ENCODE results near the gene FFAR2. TPM values are rescaled to one million over a fixed set of nuclear protein-coding genes. Genes with fewer than 3 reads are reported as not detected.

Gene FFAR2
- total RNA-seq, 1 donor from 2014 or later, result not detected

DNA sequence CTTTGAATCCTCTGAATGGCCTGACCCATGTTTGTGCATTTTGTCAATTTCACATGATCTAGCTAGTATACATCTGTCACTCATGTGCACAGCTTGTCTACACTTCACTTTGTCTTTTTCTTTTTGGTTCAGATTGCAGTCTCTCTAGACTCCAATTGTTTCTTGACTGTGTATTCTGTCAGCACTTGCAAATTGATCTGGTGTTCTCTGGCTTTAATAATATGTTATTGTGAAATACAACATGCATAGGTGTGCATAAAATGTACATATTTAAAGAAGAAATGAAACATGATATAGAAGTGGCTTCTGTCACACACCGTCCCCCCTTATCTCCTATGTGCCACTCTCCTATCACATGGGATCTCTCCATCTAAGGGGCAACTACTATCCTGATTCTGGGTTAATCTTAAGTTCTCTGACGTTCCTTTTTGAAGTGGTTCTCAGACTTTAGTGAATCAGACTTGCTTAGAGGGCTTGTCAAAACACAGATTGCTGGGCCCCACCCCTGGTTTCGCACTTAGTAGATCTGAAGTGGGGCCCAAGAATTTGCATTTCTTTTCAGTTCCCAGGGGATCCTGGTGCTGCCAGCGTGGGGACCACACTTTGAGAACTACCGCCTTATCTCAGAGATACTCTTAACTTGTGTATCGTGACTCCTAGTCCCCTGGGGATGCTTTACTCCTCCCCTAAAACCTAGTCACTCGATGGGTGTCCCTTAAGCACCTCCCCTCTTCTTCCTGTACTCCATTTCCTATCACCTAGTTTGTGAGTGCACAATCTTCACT, 36.4 kb downstream of the FFAR2 start:
- intact Hi-C loops (cut with micrococcal nuclease), result no loop called here

DNA sequence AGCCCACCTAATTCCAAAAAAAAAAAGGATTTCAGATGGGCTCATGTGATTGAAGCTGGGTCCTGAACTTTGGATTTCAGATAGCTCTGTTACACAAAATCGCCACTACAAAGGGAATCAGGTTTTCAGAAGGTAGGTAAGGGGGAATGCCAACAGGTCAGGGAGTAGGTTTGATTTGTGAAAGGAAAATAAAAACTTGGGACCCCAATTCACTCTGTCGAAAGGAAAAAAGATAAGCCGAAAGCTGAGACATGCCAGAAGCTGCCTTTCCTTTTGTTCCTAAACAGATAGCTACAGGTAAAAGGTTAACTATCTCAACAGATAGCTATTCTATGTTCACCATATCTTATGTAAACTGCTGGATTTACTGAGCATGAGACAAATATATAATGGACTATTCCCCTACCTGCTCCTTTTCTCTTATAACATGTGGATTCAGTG, 38.2 kb downstream of the FFAR2 start:
- intact Hi-C loops (cut with micrococcal nuclease), result no loop called here

GRCh38 chr19:35487656-35488182, 39.7 kb downstream of the FFAR2 start:
- intact Hi-C loops (cut with micrococcal nuclease), result no loop called here

DNA sequence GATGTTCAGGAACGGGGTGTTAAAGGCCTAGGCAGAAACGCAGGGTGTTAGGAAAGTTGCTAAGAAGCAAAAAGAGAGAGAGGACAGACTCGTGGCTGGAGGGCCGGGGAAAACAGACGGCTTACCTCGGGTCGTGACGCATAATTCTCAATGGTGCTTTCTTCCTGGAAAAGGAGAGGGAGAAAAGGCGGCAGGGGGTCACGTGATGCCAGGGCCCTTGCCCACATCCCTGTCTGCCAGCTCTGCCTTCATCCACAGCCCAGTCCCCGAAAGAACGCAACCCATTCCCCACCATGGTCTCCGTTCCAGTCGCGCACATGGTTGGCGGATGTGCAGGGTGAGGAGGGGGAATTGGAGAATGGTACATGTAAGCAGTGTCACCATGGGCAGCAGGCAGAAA, 40.6 kb downstream of the FFAR2 start:
- intact Hi-C loops (cut with micrococcal nuclease), result no loop called here

DNA sequence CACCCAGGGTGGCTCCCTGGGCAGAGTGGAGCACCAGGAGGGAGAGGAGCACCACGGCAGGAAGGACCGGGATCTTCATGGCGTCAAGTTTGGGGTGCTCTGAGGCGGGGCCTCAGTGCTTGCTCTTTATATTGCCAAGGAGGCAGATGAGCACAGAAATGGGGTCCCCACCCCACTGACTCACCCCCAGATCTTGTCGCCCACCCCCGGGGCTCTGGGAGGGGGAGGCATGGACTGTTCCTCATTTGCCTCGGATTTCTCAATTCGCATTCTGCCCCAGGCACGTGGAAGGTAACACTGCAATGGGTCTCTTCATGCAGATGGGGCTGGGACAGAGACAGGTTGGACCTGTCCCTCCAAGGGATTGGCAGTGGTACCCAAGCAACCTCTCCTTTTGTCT, 42.3 kb downstream of the FFAR2 start, which contains the start of gene KRTDAP:
Gene KRTDAP, minus strand, starts transcription at position 101 of the 400 bp plus-strand sequence. Its CDS starts 22 bp downstream, at position 79.
- intact Hi-C loops (cut with micrococcal nuclease), result no loop called here

DNA sequence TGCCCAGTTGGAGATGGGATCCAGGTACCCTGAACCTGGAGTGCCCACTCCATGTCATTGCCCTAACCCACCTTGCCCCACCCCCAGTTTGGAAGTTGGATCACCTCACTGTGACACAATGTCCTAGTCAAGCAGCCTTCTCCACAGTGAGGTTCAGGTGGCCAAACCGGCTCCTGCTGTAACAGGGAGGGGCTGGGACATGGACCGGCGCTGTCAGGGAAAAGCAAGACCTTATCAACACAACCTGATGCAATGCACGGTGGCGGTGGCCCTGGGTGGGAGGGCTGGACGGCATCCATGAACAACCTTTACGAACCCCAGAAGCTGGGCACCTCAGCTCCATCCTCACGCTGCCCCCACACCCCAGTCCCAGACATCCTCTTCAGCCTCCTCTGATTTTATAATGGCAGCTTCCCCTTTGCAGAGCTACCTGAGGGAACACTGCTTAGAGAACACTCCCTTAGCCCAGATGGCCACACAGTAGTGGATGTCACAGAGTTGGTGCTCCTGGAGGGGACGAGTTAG, 43.8 kb downstream of the FFAR2 start:
- intact Hi-C loops (cut with micrococcal nuclease), result no loop called here

DNA sequence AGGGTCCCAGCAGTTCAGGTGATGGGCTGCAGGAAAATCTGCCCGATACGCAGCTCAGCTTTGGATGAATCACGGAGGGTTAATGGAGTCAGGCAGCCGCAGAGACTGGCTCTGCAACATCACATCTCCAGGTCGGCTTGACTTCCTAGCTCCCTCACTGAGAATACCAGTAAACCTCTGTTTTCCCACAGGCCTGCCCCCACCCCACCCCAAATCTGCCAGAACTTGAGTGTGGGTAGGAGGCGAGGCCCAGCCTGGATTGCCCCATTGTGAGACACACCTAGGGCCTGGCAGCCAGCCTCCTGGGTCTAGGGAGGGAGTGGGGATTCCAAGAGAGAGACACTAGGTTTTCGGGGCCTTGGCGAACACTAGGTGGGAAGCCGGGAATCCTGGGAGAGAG, 45.9 kb downstream of the FFAR2 start:
- intact Hi-C loops (cut with micrococcal nuclease), result no loop called here

- intact Hi-C loops (cut with micrococcal nuclease), result loop anchor here (1.0 kb wide), 3 partner anchors 143 to 428 kb away; no protein-coding TSS in a partner anchor
Measured at GRCh38 chr19:35495107-35496064, 47.3 kb downstream of the FFAR2 start.

- intact Hi-C loops (cut with micrococcal nuclease), result no loop called here
Measured at GRCh38 chr19:35497406-35497805, 49.3 kb downstream of the FFAR2 start.

DNA sequence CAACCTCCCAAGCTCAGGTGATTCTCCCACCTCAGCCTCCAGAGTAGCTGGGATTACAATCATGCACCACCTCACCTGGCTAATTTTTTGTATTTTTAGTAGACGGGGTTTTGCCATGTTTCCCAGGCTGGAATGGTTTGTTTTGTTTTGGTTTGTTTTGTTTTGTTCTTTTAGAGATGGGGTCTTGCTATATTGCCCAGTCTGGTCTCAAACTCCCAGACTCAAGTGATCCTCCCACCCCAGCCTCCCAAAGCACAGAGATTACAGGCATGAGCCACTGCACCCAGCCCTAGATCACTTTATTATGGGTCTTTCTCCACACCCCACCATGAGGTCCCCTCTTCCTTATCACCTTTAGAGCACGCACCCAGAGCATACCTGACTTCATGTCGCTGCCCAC, 50.2 kb downstream of the FFAR2 start:
- intact Hi-C loops (cut with micrococcal nuclease), result no loop called here

GRCh38 chr19:35498984-35499527, 51.0 kb downstream of the FFAR2 start:
- intact Hi-C loops (cut with micrococcal nuclease), result no loop called here

- intact Hi-C loops (cut with micrococcal nuclease), result no loop called here
Measured at GRCh38 chr19:35500611-35501010, 52.6 kb downstream of the FFAR2 start.

Other genes with a start within 250 kb of the FFAR2 start
- gene FAM187B, start 219.5 kb upstream of the FFAR2 start, total RNA-seq, result not detected in 2 replicates
- gene LSR, start 199.3 kb upstream of the FFAR2 start, total RNA-seq, result 4.5 and 5.6 TPM in 2 replicates
- gene USF2, start 179.3 kb upstream of the FFAR2 start, total RNA-seq, result 138 and 161 TPM in 2 replicates
- gene HAMP, start 165.7 kb upstream of the FFAR2 start, total RNA-seq, result 0.51 and 0.54 TPM in 2 replicates
- 0.32 TPM in 1 of 2 replicates, not detected in the other for gene MAG, start 156.1 kb upstream of the FFAR2 start, total RNA-seq
- 2.4 and 3.2 TPM in 2 replicates for gene CD22, start 119.1 kb upstream of the FFAR2 start, total RNA-seq
- gene FFAR1, start 100.4 kb upstream of the FFAR2 start, total RNA-seq, result 0.07 and 0.17 TPM in 2 replicates
- gene FFAR3, start 89.8 kb upstream of the FFAR2 start, total RNA-seq, result 0.17 and 0.25 TPM in 2 replicates
- gene GPR42, start 77.2 kb upstream of the FFAR2 start, total RNA-seq, result 0.17 and 0.27 TPM in 2 replicates
- gene KRTDAP, start 42.2 kb downstream of the FFAR2 start, total RNA-seq, result not detected in 2 replicates
- gene DMKN, start 65.4 kb downstream of the FFAR2 start, total RNA-seq, result not detected in 2 replicates
- gene SBSN, start 80.1 kb downstream of the FFAR2 start, total RNA-seq, result not detected in 2 replicates
- gene GAPDHS, start 85.2 kb downstream of the FFAR2 start, total RNA-seq, result not detected in 2 replicates
- gene TMEM147, start 97.4 kb downstream of the FFAR2 start, total RNA-seq, result 55.0 and 60.2 TPM in 2 replicates
- not detected in 2 replicates for gene ATP4A, start 115.4 kb downstream of the FFAR2 start, total RNA-seq
- not detected in 2 replicates for gene PMIS2, start 137.9 kb downstream of the FFAR2 start, total RNA-seq
- gene HAUS5, start 164.5 kb downstream of the FFAR2 start, total RNA-seq, result 39.7 and 41.3 TPM in 2 replicates
- gene RBM42, start 180.8 kb downstream of the FFAR2 start, total RNA-seq, result 112 and 114 TPM in 2 replicates
- 0.59 TPM in 1 of 2 replicates, not detected in the other for gene ETV2, start 193.5 kb downstream of the FFAR2 start, total RNA-seq
- gene COX6B1, start 200.1 kb downstream of the FFAR2 start, total RNA-seq, result 450 and 452 TPM in 2 replicates
- 0.27 and 0.56 TPM in 2 replicates for gene UPK1A, start 218.3 kb downstream of the FFAR2 start, total RNA-seq